Astrocyte (in vitro differentiated cells and primary cell): ENCODE results near the gene DOCK2.

ENCODE experiments used
- EZH2 ChIP-seq: IDR thresholded peaks from 2 replicates; pipeline ENCODE4 v1.6.1; 2012; ENCODE audit warnings: mild to moderate bottlenecking, low read length, inconsistent platforms; ENCODE audit not compliant: insufficient read depth
- TF ChIP-seq, protein P1 (sequence below): IDR thresholded peaks from 2 replicates; pipeline ENCODE4 v1.5.1; 2011; ENCODE audit warnings: low read depth, mild to moderate bottlenecking, inconsistent platforms, low read length, moderate library complexity; ENCODE audit not compliant: insufficient read depth

DNA sequence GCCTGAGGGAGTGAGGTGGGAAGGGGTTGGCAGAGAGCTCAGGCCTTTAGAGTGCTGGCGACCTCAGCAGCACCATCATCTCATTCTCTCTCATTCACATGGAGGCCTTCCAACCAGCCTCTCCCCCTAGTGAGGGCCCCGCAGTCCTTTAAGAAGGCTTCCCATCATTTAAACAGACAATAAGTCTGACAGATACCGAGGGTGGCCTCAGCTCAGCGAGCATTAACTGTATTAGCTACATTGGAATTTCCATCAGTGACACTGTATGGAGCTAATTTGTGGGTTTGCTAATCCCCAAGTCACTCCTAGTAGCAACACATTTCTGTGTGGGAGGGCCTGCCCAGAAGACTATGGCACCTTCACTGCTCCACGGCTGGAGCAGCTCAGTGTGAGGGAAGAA lies 267.4 kb downstream of the DOCK2 start:
- TF ChIP-seq, protein P1, sequence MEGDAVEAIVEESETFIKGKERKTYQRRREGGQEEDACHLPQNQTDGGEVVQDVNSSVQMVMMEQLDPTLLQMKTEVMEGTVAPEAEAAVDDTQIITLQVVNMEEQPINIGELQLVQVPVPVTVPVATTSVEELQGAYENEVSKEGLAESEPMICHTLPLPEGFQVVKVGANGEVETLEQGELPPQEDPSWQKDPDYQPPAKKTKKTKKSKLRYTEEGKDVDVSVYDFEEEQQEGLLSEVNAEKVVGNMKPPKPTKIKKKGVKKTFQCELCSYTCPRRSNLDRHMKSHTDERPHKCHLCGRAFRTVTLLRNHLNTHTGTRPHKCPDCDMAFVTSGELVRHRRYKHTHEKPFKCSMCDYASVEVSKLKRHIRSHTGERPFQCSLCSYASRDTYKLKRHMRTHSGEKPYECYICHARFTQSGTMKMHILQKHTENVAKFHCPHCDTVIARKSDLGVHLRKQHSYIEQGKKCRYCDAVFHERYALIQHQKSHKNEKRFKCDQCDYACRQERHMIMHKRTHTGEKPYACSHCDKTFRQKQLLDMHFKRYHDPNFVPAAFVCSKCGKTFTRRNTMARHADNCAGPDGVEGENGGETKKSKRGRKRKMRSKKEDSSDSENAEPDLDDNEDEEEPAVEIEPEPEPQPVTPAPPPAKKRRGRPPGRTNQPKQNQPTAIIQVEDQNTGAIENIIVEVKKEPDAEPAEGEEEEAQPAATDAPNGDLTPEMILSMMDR, result no peak
- TF ChIP-seq EZH2, result no peak
